ENCODE data around the gene POU6F2. TPM values are rescaled to one million over a fixed set of nuclear protein-coding genes. Genes with fewer than 3 reads are reported as not detected.

Gene POU6F2
- total and polyA plus RNA-seq, 2 donors (not counting 1 experiment from before 2014, with no cell fraction given) = under 0.01 TPM; not detected in 1

- Histone ChIP-seq H2AFZ (ENCODE audit: low read length) (no peak overlapping the region), H3K79me2 (ENCODE audit: control insufficient read depth, insufficient read depth, low read length) (no peaks in the 10 kb centered on the region), H3K27me3 (ENCODE audit: control insufficient read depth, insufficient read depth, low read length) (no peaks in the 10 kb centered on the region), H3K4me1 (ENCODE audit: control insufficient read depth, extremely low read depth, insufficient read depth, low read length) (no peaks in the 10 kb centered on the region), H3K9me3 (ENCODE audit: control insufficient read depth, insufficient read depth, low read depth, low read length) (no peaks in the 10 kb centered on the region), H3K9ac (ENCODE audit: insufficient read depth, low read length) (no peak overlapping the region), H3K36me3 (ENCODE audit: control insufficient read depth, insufficient read depth, low read length) (no peaks in the 10 kb centered on the region), H3K4me2 (ENCODE audit: extremely low read depth, insufficient read depth, low read length) (no peak overlapping the region), H3K4me3 (replicated peaks in 1 of 4; ENCODE audit: control extremely low read depth in 1 of 4, insufficient read depth in 1 of 4, low read depth in 3 of 4, low read length in 4 of 4) (no peak overlapping the region), H3K27ac (ENCODE audit: insufficient read depth, low read length) (no peak overlapping the region), H4K20me1 (ENCODE audit: control insufficient read depth, extremely low read depth, insufficient read depth, low read length) (no peaks in the 10 kb centered on the region)
- DNase-seq (ENCODE audit: low read depth in 2 of 2) = no peak
- no peak for TF ChIP-seq CTCF (conservative IDR thresholded peaks at IDR 0.05 in 1 of 2, IDR thresholded peaks at IDR 0.05 in 1 of 2; ENCODE audit: low read depth in 1 of 2, low read length in 2 of 2)
- TF ChIP-seq EZH2 (IDR thresholded peaks at IDR 0.05; ENCODE audit: low read length, missing control alignments) = no peak
Observed at GRCh38 chr7:39434012-39434411, 456.3 kb downstream of the POU6F2 start.

- peak in 1 of 2 donors; percentile 20 for DNase-seq (ENCODE audit: low read depth in 2 of 2)
- H3K9me3 ChIP-seq (ENCODE audit: control insufficient read depth, insufficient read depth, low read depth, low read length) = no peaks in the 10 kb centered on the region
- no peaks in the 10 kb centered on the region for H4K20me1 ChIP-seq (ENCODE audit: control insufficient read depth, extremely low read depth, insufficient read depth, low read length)
- H3K79me2 ChIP-seq (ENCODE audit: control insufficient read depth, insufficient read depth, low read length) = no peaks in the 10 kb centered on the region
- no peak overlapping the region for H3K4me3 ChIP-seq (replicated peaks in 1 of 4; ENCODE audit: control extremely low read depth in 1 of 4, insufficient read depth in 1 of 4, low read depth in 3 of 4, low read length in 4 of 4)
- H2AFZ ChIP-seq (ENCODE audit: low read length) = no peak overlapping the region
- no peaks in the 10 kb centered on the region for H3K36me3 ChIP-seq (ENCODE audit: control insufficient read depth, insufficient read depth, low read length)
- no peak overlapping the region for H3K4me2 ChIP-seq (ENCODE audit: extremely low read depth, insufficient read depth, low read length)
- H3K27me3 ChIP-seq (ENCODE audit: control insufficient read depth, insufficient read depth, low read length) = no peaks in the 10 kb centered on the region
- no peak overlapping the region for H3K9ac ChIP-seq (ENCODE audit: insufficient read depth, low read length)
- TF ChIP-seq CTCF (conservative IDR thresholded peaks at IDR 0.05 in 1 of 2, IDR thresholded peaks at IDR 0.05 in 1 of 2; ENCODE audit: low read depth in 1 of 2, low read length in 2 of 2) (no peak), EZH2 (IDR thresholded peaks at IDR 0.05; ENCODE audit: low read length, missing control alignments) (no peak)
- no peaks in the 10 kb centered on the region for H3K4me1 ChIP-seq (ENCODE audit: control insufficient read depth, extremely low read depth, insufficient read depth, low read length)
- no peak overlapping the region for H3K27ac ChIP-seq (ENCODE audit: insufficient read depth, low read length)
Observed at GRCh38 chr7:39446546-39446945, 468.8 kb downstream of the POU6F2 start.

- Histone ChIP-seq H3K79me2 (ENCODE audit: control insufficient read depth, insufficient read depth, low read length) (no peaks in the 10 kb centered on the region), H3K4me3 (replicated peaks in 1 of 4; ENCODE audit: control extremely low read depth in 1 of 4, insufficient read depth in 1 of 4, low read depth in 3 of 4, low read length in 4 of 4) (no peak overlapping the region), H3K9me3 (ENCODE audit: control insufficient read depth, insufficient read depth, low read depth, low read length) (no peaks in the 10 kb centered on the region), H2AFZ (ENCODE audit: low read length) (no peak overlapping the region), H3K27me3 (ENCODE audit: control insufficient read depth, insufficient read depth, low read length) (no peaks in the 10 kb centered on the region), H3K4me1 (ENCODE audit: control insufficient read depth, extremely low read depth, insufficient read depth, low read length) (no peaks in the 10 kb centered on the region), H3K27ac (ENCODE audit: insufficient read depth, low read length) (no peak overlapping the region), H3K9ac (ENCODE audit: insufficient read depth, low read length) (no peak overlapping the region), H3K4me2 (ENCODE audit: extremely low read depth, insufficient read depth, low read length) (no peak overlapping the region), H4K20me1 (ENCODE audit: control insufficient read depth, extremely low read depth, insufficient read depth, low read length) (no peaks in the 10 kb centered on the region), H3K36me3 (ENCODE audit: control insufficient read depth, insufficient read depth, low read length) (no peaks in the 10 kb centered on the region)
- DNase-seq (ENCODE audit: low read depth in 2 of 2) = no peak
- TF ChIP-seq EZH2 (IDR thresholded peaks at IDR 0.05; ENCODE audit: low read length, missing control alignments) (no peak), CTCF (conservative IDR thresholded peaks at IDR 0.05 in 1 of 2, IDR thresholded peaks at IDR 0.05 in 1 of 2; ENCODE audit: low read depth in 1 of 2, low read length in 2 of 2) (no peak)
Observed at GRCh38 chr7:39451901-39452300, 474.2 kb downstream of the POU6F2 start.

Measured in fibroblast of lung (primary cell).